IMR-90 (cell line): ENCODE measurements around the gene KLLN. TPM values are rescaled to one million over a fixed set of nuclear protein-coding genes. Genes with fewer than 3 reads are reported as not detected.
A peak's percentile ranks its signal among the peaks of the same experiment; 100 is the strongest.

Experiments
- ATAC-seq: fragments of 200-7000 bp; cut with Tn5 transposase; 2 replicates; pipeline ENCODE4 v1.9.1; 2020; ENCODE audit warnings: low read depth, mild to moderate bottlenecking, moderate library complexity
- BruUV-seq: library from RNA; stranded (reverse); fragments of 400-500 nt; replicated peaks from 2 replicates; lab custom pipeline; 2021; lab: Mats Ljungman, UMichigan
- CTCF ChIA-PET: fragments of 300-600 bp; formaldehyde crosslinking; extraction: SDS; loops from one replicate; lab custom pipeline; 2021; ENCODE audit warnings: antibody characterized with exemption; lab: Yijun Ruan, JAX
- POLR2A ChIA-PET: fragments of 300-600 bp; sonication (Branson Sonifier 250); formaldehyde crosslinking; loops from one replicate; lab custom pipeline; 2022; ENCODE audit warnings: antibody characterized with exemption; ENCODE audit not compliant: unreplicated experiment; lab: Charles Lee
- DNase-seq: peaks from one replicate; pipeline ENCODE4 v3.0.0; 2013
- H2AFZ ChIP-seq: replicated peaks from 2 replicates; pipeline ENCODE3; 2013; ENCODE audit warnings: low read length, mild to moderate bottlenecking; ENCODE audit not compliant: poor library complexity
- H2AK5ac ChIP-seq: 2 replicates; pipeline ENCODE4 v1.6.1; 2013; ENCODE audit warnings: low read depth, low read length, inconsistent platforms
- H2AK9ac ChIP-seq: replicated peaks from 2 replicates; pipeline ENCODE3; 2013; ENCODE audit warnings: mild to moderate bottlenecking, low read depth, low read length, moderate library complexity; ENCODE audit not compliant: poor library complexity
- H2BK120ac ChIP-seq: 2 replicates; pipeline ENCODE4 v1.6.1; 2013; ENCODE audit warnings: low read depth, low read length, inconsistent platforms
- H2BK15ac ChIP-seq: 3 replicates; pipeline ENCODE4 v1.6.1; 2013; ENCODE audit warnings: low read depth, low read length, inconsistent platforms
- H2BK20ac ChIP-seq: 2 replicates; pipeline ENCODE4 v1.6.1; 2013; ENCODE audit warnings: low read depth, mild to moderate bottlenecking, inconsistent platforms, low read length, moderate library complexity
- H2BK5ac ChIP-seq: 2 replicates; pipeline ENCODE4 v1.6.1; 2013; ENCODE audit warnings: mild to moderate bottlenecking, low read depth, low read length, inconsistent platforms; ENCODE audit not compliant: poor library complexity, severe bottlenecking
- H3K14ac ChIP-seq: replicated peaks from 2 replicates; pipeline ENCODE4 v1.6.1; 2013; ENCODE audit warnings: low read depth, low read length, inconsistent platforms
- H3K18ac ChIP-seq: 2 replicates; pipeline ENCODE4 v1.6.1; 2013; ENCODE audit warnings: low read depth, low read length, control low read depth
- H3K23ac ChIP-seq: 2 replicates; pipeline ENCODE4 v1.6.1; 2013; ENCODE audit warnings: low read depth, low read length, inconsistent platforms
- H3K27ac ChIP-seq: 2 replicates; pipeline ENCODE4 v1.5.1; 2013; ENCODE audit warnings: mild to moderate bottlenecking, control low read depth, low read length; ENCODE audit not compliant: insufficient read depth
- H3K27me3 ChIP-seq: 2 replicates; pipeline ENCODE4 v1.6.1; 2013; ENCODE audit warnings: low read length; ENCODE audit not compliant: control insufficient read depth, insufficient read depth
- H3K36me3 ChIP-seq: 2 replicates; pipeline ENCODE4 v1.6.1; 2013; ENCODE audit warnings: low read length, mixed read lengths; ENCODE audit not compliant: control insufficient read depth, insufficient read depth
- H3K4ac ChIP-seq: 2 replicates; pipeline ENCODE4 v1.6.1; 2013; ENCODE audit warnings: low read depth, low read length, inconsistent platforms
- H3K4me1 ChIP-seq: 2 replicates; pipeline ENCODE4 v1.6.1; 2013; ENCODE audit warnings: low read length, mixed read lengths; ENCODE audit not compliant: control insufficient read depth, insufficient read depth
- H3K4me2 ChIP-seq: 2 replicates; pipeline ENCODE4 v1.6.1; 2013; ENCODE audit warnings: low read depth, mild to moderate bottlenecking, control low read depth, low read length, moderate library complexity
- H3K4me3 ChIP-seq: 2 replicates; pipeline ENCODE4 v1.5.1; 2013; ENCODE audit warnings: low read depth, mild to moderate bottlenecking, control low read depth, low read length, moderate library complexity; ENCODE audit not compliant: insufficient read depth
- H3K56ac ChIP-seq: 2 replicates; pipeline ENCODE4 v1.6.1; 2013; ENCODE audit warnings: low read length, inconsistent platforms; ENCODE audit not compliant: insufficient read depth; ENCODE audit errors: extremely low read depth
- H3K79me1 ChIP-seq, 2 experiments: 2 replicates each; pipeline ENCODE4 v1.6.1; 2013; ENCODE audit warnings: low read length in 2 of 2, inconsistent platforms in 1 of 2, low read depth in 1 of 2
- H3K9ac ChIP-seq: 2 replicates; pipeline ENCODE4 v1.6.1; 2013; ENCODE audit warnings: low read depth, low read length, control low read depth
- H3K9me1 ChIP-seq: 2 replicates; pipeline ENCODE4 v1.6.1; 2013; ENCODE audit warnings: low read length, inconsistent platforms; ENCODE audit not compliant: insufficient read depth
- H3K9me3 ChIP-seq: 2 replicates; pipeline ENCODE4 v1.6.1; 2013; ENCODE audit warnings: low read length; ENCODE audit not compliant: control insufficient read depth, insufficient read depth
- H4K20me1 ChIP-seq: 2 replicates; pipeline ENCODE4 v1.6.1; 2013; ENCODE audit warnings: low read length, inconsistent platforms; ENCODE audit not compliant: insufficient read depth
- H4K5ac ChIP-seq: 2 replicates; pipeline ENCODE4 v1.6.1; 2013; ENCODE audit warnings: mild to moderate bottlenecking, low read depth, low read length, control low read depth
- H4K8ac ChIP-seq, 2 experiments: 2 replicates each; pipeline ENCODE4 v1.6.1; 2013; ENCODE audit warnings: low read depth in 2 of 2, low read length in 2 of 2, control low read depth in 1 of 2, inconsistent platforms in 1 of 2
- H4K91ac ChIP-seq: 2 replicates; pipeline ENCODE4 v1.6.1; 2013; ENCODE audit warnings: low read depth, low read length, inconsistent platforms; ENCODE audit not compliant: insufficient read depth
- FOS ChIP-seq: fragments of 150-350 bp; IDR thresholded peaks from 2 replicates; pipeline ENCODE4 v1.6.1; 2016; ENCODE audit warnings: low read depth, low read length
- RCOR1 ChIP-seq: IDR thresholded peaks from 2 replicates; pipeline ENCODE4 v1.6.1; 2012; ENCODE audit warnings: mild to moderate bottlenecking, low read length, improper control_type of control experiment; ENCODE audit not compliant: insufficient replicate concordance
- WGBS, 2 experiments: methylation state at CpG; one replicate each; pipeline versions ENCODE4 v1.1.5 to v1.1.7; 2013; ENCODE audit warnings: missing lambda C conversion rate in 2 of 2; ENCODE audit not compliant: insufficient read length in 1 of 2; ENCODE audit errors: extremely low coverage in 2 of 2; 5-methylcytosine and 5-hydroxymethylcytosine counted together
- dilution Hi-C: fragments of 300-500 bp; cut with HindIII; formaldehyde crosslinking; loops from one replicate; pipeline ENCODE4 v1.14.3; 2018; ENCODE audit warnings: low sequenced_read_pairs; ENCODE audit not compliant: unreplicated experiment
- in situ Hi-C: fragments of 300-500 bp; cut with MboI; formaldehyde crosslinking; loops from 3 replicates; pipeline ENCODE4 v1.14.3; 2019; ENCODE audit warnings: low sequenced_read_pairs, inconsistent platforms, mixed read lengths
- intact Hi-C: fragments of 100-400 bp; cut with micrococcal nuclease; formaldehyde crosslinking; loops from 2 replicates; pipeline ENCODE4 v1.10.0; 2022
- polyA plus RNA-seq, 3 experiments: library from polyadenylated mRNA; depleted of rRNA; stranded (reverse); fragments of >200 nt; gene quantifications; 2 replicates each; pipeline ENCODE4 v1.2.3, GENCODE V29; 2012; ENCODE audit warnings: low replicate concordance in 1 of 3
- total RNA-seq: library from RNA; depleted of rRNA; stranded (reverse); fragments of >200 nt; gene quantifications from 2 replicates; pipeline ENCODE4 v1.2.3, GENCODE V29; 2012

KLLN gene
- total and polyA plus RNA-seq, 2 of the 4 experiments (the other 2 are of a cell fraction) = 0.36 TPM

GRCh38 chr10:87844837-87845623, 18.3 kb downstream of the KLLN start:
- Histone ChIP-seq H4K8ac (peak overlapping the region in 1 of 2 experiments; percentile 55; a peak in 2 of 4 replicates), H3K27ac (no peak overlapping the region)

More at GRCh38 chr10:87844837-87845623, 18.3 kb downstream of the KLLN start:
- H2AK5ac ChIP-seq = peak overlapping the region; percentile 79; the same call in 1 of the 2 replicates
- dilution Hi-C loops = no loop called here
- no peaks in the 10 kb centered on the region for H3K27me3 ChIP-seq
- H3K56ac ChIP-seq = no peak overlapping the region
- H3K36me3 ChIP-seq = no peaks in the 10 kb centered on the region
- H3K4me1 ChIP-seq = peaks cover 7% of the 10 kb centered on the region; the same call in 1 of the 2 replicates
- DNase-seq (peak; percentile 86), ATAC-seq (peak; percentile 64)
- TF ChIP-seq RCOR1 (no peak), FOS (peak; percentile 78)
- H3K79me1 ChIP-seq = peaks cover 0 to 10% of the 10 kb centered on the region in 2 experiments; a peak in 2 of 4 replicates
- WGBS, 2 experiments = no CpG with 5 or more reads among the region's 1 CpG
- H4K20me1 ChIP-seq = no peaks in the 10 kb centered on the region
- no peak overlapping the region for H2AK9ac ChIP-seq
- H3K4me2 ChIP-seq = peak overlapping the region; percentile 4; the same call in 1 of the 2 replicates
- ChIA-PET CTCF (interaction anchor here (1.5 kb wide), 1 partner anchor 542 kb away, joined by 4 read pairs; no protein-coding TSS in a partner anchor), POLR2A (no interaction called here)
- in situ Hi-C loops = no loop called here
- H3K23ac ChIP-seq = no peak overlapping the region
- H3K14ac ChIP-seq = peak overlapping the region; percentile 74; the same call in 1 of the 2 replicates
- no peaks in the 10 kb centered on the region for H3K9me3 ChIP-seq
- H3K9me1 ChIP-seq = peaks cover 14% of the 10 kb centered on the region
- BruUV-seq = no TSS peak
- H3K4ac ChIP-seq = peak overlapping the region; percentile 24; the same call in 1 of the 2 replicates
- no peak overlapping the region for H3K4me3 ChIP-seq
- peak overlapping the region; percentile 96 for H2BK15ac ChIP-seq
- H2BK5ac ChIP-seq = peak overlapping the region; percentile 99
- H2AFZ ChIP-seq = no peak overlapping the region
- H4K5ac ChIP-seq = peak overlapping the region; percentile 76; the same call in 1 of the 2 replicates
- H3K18ac ChIP-seq = peak overlapping the region; percentile 39; the same call in 1 of the 2 replicates
- H2BK120ac ChIP-seq = peak overlapping the region; percentile 96
- H4K91ac ChIP-seq = peak overlapping the region; percentile 25; the same call in 1 of the 2 replicates
- H3K9ac ChIP-seq = no peak overlapping the region
- intact Hi-C loops = no loop called here
- peak overlapping the region; percentile 75; the same call in 1 of the 2 replicates for H2BK20ac ChIP-seq
